OCI-LY7 (cell line): ENCODE data around the gene ICAM1.

ENCODE experiments used
- CTCF ChIP-seq: fragments of 200-600 bp; sonication (generic); conservative IDR thresholded peaks from 2 replicates; pipeline ENCODE4 v1.5.1; 2014; ENCODE audit warnings: mild to moderate bottlenecking, antibody characterized with exemption, low read length, moderate library complexity, mixed read lengths
- EZH2phosphoT487 ChIP-seq: fragments of 200-600 bp; sonication (generic); IDR thresholded peaks from 2 replicates; pipeline ENCODE4 v1.6.1; 2018; ENCODE audit warnings: low read depth, borderline replicate concordance, mild to moderate bottlenecking, mixed run types, antibody characterized with exemption, low read length, moderate library complexity, mixed read lengths

GRCh38 chr19:10321417-10321797 is 50.5 kb downstream of the ICAM1 start:
- no peak for TF ChIP-seq CTCF
- no peak for TF ChIP-seq EZH2phosphoT487
